GM12878 (cell line): ENCODE results near the gene ADAMTS14.

ENCODE experiments used
- EZH2 ChIP-seq: IDR thresholded peaks from 2 replicates; pipeline ENCODE4 v1.6.1; 2012; ENCODE audit warnings: low read depth, mild to moderate bottlenecking, control low read depth, inconsistent platforms, low read length, borderline replicate concordance; ENCODE audit not compliant: control insufficient read depth
- GABPA ChIP-seq: IDR thresholded peaks from 2 replicates; pipeline ENCODE4 v1.6.1; 2014; ENCODE audit warnings: antibody characterized with exemption, low read depth, mild to moderate bottlenecking, inconsistent platforms
- NR2C1 ChIP-seq: fragments of 450-650 bp; IDR thresholded peaks from 2 replicates; pipeline ENCODE4 v1.6.1; 2017; ENCODE audit warnings: antibody characterized with exemption, mild to moderate bottlenecking, moderate library complexity
- SIX5 ChIP-seq: IDR thresholded peaks from 2 replicates; pipeline ENCODE4 v1.6.1; 2011; ENCODE audit warnings: mild to moderate bottlenecking, low read depth, low read length, moderate library complexity; ENCODE audit not compliant: severe bottlenecking
- SRF ChIP-seq, 2 experiments: IDR thresholded peaks; 2 replicates each; pipeline ENCODE4 v1.6.1; 2011; ENCODE audit warnings: low read depth in 2 of 2, low read length in 2 of 2, mild to moderate bottlenecking in 1 of 2, moderate library complexity in 1 of 2
- TAF1 ChIP-seq: IDR thresholded peaks from 2 replicates; pipeline ENCODE4 v1.6.1; 2011; ENCODE audit warnings: mild to moderate bottlenecking, low read depth, low read length, borderline replicate concordance
- TCF7 ChIP-seq: IDR thresholded peaks from 2 replicates; pipeline ENCODE4 v1.6.1; 2014; ENCODE audit warnings: antibody characterized with exemption, borderline replicate concordance
- TF ChIP-seq, protein P1 (sequence below): IDR thresholded peaks from 2 replicates; pipeline ENCODE4 v1.6.1; 2011; ENCODE audit warnings: borderline replicate concordance, low read depth, mild to moderate bottlenecking, moderate library complexity, mixed read lengths, low read length; ENCODE audit not compliant: insufficient read depth; ENCODE audit errors: extremely low read length

DNA sequence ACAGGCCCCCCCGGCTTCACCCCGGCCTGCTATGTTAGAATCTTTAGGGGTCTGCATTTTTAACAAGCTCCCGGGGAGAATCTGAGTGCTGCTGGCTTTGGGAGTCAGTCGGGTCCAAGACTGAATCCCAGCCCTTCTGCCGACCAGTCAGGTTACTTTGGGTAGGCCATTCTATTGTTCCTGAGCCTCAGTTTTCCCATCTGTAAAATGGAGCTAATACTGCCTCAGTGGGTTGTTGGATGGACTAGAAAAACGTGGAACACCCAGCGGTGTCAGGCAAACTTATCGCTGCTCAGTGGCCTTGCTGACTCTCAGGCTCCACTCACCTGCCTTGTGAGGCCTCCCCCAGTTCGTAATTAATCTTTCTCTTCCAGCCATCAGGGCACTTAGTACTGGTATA is 101.2 kb downstream of the ADAMTS14 start:
- TF ChIP-seq SRF (IDR thresholded peaks at IDR 0.05; ENCODE audit: low read depth in 2 of 2, low read length in 2 of 2) (no peak), NR2C1 (no peak), EZH2 (no peak), TCF7 (no peak), SIX5 (no peak), GABPA (no peak), TAF1 (no peak)
- TF ChIP-seq, protein P1, sequence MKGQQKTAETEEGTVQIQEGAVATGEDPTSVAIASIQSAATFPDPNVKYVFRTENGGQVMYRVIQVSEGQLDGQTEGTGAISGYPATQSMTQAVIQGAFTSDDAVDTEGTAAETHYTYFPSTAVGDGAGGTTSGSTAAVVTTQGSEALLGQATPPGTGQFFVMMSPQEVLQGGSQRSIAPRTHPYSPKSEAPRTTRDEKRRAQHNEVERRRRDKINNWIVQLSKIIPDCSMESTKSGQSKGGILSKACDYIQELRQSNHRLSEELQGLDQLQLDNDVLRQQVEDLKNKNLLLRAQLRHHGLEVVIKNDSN: no peak
